Iris pigment epithelial cell (primary cell): ENCODE results near the gene DOCK2.
A peak's percentile ranks its signal among the peaks of the same experiment; 100 is the strongest.

ENCODE experiments used
- DNase-seq: peaks from one replicate; pipeline ENCODE4 v3.0.0-alpha.2; 2011; ENCODE audit warnings: low read depth

The DOCK2 gene

GRCh38 chr5:169691471-169691870, 54.4 kb downstream of the DOCK2 start:
- no peak for DNase-seq

DNA sequence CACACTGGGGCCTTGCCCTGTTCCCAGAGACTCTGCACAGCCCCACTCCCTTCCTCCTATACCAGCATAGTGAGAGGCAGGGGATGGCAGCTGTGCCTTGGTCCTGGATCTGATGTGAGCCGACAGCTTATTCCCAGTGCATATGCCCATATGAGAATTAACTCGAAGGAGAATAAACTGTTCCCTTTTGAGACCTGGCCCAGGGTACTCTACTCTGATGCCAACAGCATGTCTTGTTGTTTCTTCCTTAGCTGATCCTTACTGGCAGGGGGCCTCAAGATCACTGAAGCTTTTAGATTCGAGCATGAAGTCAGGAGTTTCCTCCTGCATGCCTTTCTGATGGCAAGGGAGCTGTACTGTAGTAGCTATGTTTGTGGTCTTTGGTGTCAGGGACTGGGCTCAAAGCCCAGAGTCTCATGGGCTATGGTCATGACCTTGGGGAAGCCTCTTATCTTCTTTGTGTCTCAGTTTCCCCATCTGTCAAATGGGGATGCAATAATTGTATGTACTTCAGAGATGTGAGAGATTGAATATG, 57.1 kb downstream of the DOCK2 start:
- DNase-seq = peak; percentile 44

DNA sequence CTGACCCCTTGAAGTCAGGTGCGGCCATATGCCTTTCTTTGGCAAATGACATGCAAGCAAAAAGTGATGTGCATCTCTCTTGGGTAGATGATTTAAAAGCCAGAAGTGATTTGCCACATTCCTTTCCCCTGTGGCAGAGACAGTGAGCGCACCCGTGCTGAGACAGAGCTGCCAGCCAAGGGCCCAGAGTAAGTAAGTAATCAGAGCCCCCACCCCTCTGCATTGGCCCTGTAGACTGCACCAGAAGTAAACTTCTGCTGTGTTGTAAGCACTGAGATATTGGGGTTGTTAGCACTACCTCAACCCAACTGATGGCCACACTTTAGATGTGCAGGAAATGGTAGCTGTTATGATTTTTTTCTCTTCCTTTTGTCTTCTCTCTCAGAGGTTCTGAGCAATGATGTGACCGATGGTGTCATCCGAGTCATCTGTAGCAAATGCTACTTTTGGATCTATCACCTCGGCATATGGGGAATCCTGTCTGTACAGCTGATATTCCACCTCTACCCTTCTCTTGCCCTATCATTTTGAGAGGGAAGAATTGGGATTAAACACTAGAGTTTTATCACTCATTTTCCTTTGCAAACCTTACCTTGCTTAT, 58.0 kb downstream of the DOCK2 start:
- no peak for DNase-seq

DNA sequence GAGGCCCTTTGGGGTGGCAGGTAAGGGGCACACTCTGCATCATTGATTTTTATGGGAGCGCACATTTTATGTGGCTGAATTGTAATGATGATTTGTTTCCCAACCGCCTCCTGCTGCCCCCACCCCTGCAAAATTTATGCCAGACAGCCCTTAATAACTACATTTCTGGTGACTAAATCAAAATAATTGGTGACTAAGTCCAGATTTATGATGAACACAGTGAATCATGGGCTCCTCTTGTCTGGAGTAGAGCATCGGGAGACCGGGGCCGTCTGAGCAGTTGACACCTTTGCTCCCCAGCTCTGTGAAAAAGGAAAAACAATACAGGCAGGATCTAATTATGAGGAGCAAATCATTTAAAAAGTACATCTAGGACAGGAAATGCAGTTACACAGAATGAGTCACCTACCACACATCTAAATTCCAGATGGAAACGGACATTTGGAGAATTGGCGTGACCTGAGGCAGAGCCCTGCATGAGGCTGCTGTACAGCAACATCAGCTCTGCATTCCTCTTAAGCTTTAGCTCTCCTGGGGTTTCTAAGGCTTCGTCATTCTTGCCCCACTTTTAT, 58.9 kb downstream of the DOCK2 start:
- peak; percentile 98 for DNase-seq

DNA sequence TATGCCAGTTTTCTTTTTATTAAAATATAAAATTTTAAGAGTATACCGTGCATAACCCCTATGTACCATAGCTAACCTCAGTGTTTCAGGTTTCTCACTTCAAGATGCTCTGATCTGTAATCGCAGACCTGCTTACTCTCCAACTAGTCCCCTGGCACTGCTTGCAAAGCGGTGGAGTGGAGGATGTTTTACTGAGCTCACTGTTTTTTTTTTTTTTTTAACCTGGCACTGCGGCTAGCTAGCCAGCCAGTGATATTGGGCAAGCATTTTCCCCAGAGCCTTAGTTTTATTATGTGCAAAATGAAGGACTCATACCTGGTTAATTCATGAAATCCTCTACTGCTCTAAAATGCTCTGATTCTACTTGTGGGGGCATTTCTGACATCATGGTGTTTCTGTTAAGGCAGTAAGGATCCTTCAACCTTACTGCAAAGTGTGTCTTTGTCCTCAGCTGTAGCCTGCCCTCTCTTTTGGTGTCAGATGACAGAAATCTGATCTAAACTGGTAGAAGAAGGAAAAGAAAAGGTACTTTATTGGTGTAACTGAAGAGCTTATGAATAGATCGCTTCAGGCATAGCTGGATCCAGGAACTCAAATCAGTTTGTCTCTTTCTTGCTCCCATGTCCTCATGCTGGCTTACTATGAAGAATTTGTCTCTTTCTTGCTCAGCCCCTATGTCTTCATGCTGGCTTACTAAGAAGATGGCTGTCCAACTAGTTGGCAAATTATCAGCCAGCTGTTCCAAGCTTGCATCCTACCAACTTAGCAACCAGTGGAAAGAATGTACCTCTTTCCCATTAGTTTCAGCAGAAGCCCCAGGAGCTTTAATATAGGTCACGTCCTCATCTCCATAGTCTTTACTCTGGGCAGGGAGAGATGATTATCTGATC, 59.8 kb downstream of the DOCK2 start:
- DNase-seq = peak; percentile 33

DNA sequence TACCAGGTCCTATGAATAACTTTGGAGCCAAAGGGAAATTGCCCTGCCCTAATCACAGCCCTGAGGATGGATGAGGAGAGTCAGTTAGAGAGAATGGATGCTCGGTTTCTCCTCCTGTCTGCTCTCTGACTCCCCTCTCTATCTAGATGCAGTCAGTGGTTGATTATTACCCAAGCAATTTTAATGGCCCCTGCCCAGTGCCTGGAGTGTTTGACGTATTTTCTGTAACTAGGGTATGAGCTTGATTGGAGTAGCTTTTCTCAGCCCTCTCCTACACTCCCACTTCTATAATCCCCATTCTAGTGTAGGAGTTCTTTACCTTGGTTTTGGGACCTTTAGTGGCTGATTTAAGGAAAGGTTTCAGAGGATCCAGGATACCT, 60.4 kb downstream of the DOCK2 start:
- no peak for DNase-seq

- DNase-seq = no peak
Observed at GRCh38 chr5:169697976-169698375, 60.9 kb downstream of the DOCK2 start.

- DNase-seq = no peak
Observed at GRCh38 chr5:169700611-169701010, 63.5 kb downstream of the DOCK2 start.

DNA sequence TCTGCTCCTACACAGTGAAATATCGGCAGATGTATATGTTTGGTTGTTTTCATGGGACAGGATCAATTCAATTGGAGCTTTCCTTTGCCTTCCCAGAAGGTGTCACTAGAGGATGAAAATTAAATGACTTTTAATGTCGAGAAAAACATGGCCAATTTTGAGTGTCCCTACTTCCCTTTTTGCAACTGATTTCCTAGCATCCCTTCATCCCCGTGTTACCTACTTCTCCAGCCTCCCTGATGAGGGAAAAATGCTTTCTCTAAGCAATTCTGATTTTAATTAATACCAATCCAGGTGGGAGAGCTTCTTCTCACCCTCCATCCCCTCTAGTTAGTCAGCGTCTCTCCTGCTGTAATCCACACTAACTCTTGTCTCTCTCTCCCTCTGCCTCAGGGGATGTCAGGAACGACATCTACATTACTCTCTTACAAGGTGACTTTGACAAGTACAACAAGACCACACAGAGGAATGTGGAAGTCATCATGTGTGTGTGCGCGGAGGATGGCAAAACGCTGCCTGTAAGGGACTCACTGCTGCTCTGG, 64.9 kb downstream of the DOCK2 start:
- DNase-seq = peak; percentile 47

DNA sequence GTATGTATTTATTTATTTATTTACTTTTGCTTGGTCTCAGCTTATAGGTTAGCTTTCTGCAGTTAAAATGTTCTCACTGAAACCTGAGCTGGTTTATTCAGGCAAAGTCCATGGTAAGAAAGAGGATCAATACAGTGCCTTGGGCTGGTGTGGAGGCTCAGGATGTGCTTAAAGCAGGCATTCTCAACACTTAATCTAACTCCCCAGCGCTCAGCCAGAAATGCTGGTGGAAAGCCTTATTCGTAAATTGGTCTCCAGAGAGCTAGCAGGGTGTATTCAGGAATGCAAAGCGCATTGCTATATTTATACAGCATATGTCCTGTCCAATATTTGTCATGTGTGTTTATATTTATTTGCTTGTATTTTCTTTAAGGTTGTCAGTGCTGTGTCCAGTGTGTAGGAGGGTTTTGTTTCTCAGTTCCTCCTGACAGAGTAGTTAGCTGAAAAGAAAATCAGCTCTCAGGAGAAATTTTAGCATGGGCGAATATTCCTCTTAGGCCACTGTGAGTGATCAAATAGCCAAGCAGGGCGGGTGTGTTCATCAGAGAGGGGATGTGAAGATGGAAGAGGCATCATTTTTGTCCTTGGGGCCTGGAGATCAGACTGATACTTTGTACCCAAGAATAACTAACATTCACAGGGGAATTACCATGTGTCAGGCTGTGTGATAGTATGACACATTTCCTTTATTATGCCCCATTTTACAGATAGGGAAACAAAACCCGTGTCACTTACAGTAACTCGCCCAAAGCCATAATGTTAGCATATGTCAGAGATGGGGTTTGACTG, 65.8 kb downstream of the DOCK2 start:
- no peak for DNase-seq

- DNase-seq = no peak
Observed at GRCh38 chr5:169703813-169704212, 66.7 kb downstream of the DOCK2 start.

DNA sequence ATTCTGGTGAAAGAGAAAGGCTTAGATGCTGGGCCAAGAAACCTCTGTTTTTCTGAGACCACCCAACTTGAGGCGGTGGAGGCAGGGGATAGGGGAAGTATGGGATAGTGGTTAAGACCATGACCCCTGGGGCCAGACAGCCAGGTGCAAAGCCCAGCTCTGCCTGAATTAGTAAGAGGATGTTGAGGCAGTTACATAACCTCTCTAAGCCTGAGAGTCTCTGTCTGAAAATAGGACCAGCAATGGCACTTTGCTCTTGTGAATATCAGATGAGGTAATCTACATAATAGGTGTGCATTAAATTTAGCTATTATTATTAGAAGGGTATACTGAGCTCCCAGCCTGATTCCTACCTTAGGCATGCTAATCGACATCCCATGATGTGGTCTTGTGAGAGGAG, 68.2 kb downstream of the DOCK2 start:
- no peak for DNase-seq

DNA sequence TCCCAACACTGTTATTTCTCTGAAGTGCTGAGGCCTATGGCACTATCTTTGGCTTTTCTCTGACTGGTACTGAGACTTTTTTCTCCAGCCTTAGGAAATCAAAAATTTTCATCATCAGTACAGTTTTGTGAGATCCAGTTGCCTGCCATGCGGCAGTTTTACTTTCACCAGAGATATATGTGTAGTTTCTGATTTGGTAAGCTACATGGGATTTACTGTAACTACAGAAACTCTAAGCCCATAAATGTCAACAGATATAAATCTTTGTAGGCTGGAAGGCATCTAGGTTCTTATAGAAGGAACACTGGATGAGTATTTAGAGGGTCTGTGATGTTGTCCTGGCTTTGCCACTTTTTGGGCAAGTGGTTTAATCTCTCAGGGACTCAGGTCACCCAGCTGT, 69.0 kb downstream of the DOCK2 start:
- no peak for DNase-seq

DNA sequence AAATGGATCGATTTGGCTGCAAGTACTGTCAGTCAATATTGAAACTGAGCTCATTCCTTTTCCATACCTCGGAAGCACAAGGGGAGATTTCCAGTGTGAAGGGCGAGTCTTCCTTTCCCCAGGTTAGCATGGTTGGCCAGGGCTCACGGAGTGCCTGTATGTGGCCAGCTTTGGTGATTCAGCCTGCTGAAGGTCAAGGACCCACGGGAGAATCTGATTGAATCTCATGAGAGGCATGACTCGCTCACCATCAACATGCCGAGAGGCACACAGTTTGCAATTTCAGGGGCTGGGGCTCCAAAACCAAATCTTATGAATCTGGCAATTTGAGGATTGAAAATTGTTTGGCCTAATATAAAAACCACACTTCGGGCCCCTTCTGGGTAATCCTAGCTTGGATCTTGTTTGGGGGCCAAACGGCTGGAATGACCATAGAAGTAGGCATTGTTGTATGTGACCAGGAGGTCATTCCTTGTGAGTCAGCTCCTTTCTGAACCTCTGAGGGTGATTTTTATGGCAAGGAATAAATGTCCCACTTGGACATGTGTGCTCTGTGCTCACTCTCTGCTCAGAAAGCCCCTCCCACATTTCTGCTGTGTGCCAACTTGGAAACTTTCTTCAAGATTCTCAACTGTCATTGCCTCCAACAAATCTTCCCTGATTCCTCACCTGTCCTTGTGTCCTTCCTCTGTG, 69.8 kb downstream of the DOCK2 start:
- peak; percentile 73 for DNase-seq

- DNase-seq = no peak
Observed at GRCh38 chr5:169707686-169708085, 70.6 kb downstream of the DOCK2 start.

DNA sequence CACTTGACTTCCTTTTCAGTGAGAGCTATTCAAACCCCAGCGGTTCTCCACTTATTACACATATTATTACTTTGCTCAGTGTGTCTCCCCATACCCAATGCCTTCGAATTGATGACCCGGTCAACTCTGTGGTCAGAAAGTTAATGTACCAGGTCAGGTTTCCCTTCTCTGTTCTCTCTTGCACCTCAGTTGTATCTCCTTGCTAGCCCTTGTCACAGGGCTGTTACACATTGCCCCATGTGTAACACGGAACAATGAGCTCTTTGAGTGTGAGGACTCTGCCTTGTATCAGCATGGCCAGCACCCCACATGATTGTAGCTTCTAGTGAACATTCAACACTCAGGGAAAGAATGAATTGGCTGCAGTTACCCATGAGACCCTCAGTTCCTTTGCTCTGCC, 73.6 kb downstream of the DOCK2 start:
- DNase-seq = no peak

GRCh38 chr5:169711551-169712225, 74.6 kb downstream of the DOCK2 start:
- DNase-seq = no peak

DNA sequence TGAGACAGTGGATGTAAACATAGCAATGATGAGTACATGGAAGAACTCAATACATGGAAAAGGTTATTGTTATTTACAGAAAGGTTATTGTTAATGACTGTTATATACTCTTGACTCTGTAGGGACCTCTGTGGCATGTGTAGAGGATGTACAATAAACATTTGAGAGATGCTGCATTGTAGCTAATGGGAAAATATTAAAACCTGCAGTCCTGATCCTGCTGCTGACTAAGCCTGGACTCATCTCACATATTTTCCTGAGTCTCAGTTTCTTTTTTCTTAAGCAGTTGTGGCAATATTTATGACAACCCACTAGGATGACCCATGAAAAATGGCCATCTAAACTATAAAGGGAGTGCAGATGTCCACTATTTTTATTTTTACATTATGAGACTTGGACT, 75.4 kb downstream of the DOCK2 start:
- DNase-seq = no peak

GRCh38 chr5:169716287-169716686, 79.2 kb downstream of the DOCK2 start:
- DNase-seq = peak; percentile 89

- peak; percentile 52 for DNase-seq
Observed at GRCh38 chr5:169717288-169717687, 80.2 kb downstream of the DOCK2 start.
